GM23338 (cell line): Measurements from ENCODE around the gene GSTP1. TPM values are rescaled to one million over a fixed set of nuclear protein-coding genes. Genes with fewer than 3 reads are reported as not detected.
"Not testable (repeated sequence)": the region's sequence is repeated elsewhere in the genome, so short reads cannot be mapped to it uniquely, and the experiment has no call there.

ENCODE experiments used
- ATAC-seq: fragments of 200-7000 bp; cut with Tn5 transposase; 3 replicates; pipeline ENCODE4 v1.9.1; 2020
- DNase-seq: peaks from one replicate; pipeline ENCODE4 v3.0.0-alpha.2; 2015; ENCODE audit warnings: low spot score
- H2AFZ ChIP-seq: fragments of 200-600 bp; sonication (generic); 2 replicates; pipeline ENCODE4 v1.8.0; 2016; ENCODE audit warnings: antibody characterized with exemption, mild to moderate bottlenecking, moderate library complexity
- H3F3A ChIP-seq: fragments of 200-600 bp; sonication (generic); replicated peaks from 2 replicates; pipeline ENCODE4 v1.8.0; 2017; ENCODE audit warnings: antibody characterized with exemption, mixed run types, low read depth
- H3K27ac ChIP-seq: fragments of 200-600 bp; sonication (generic); 2 replicates; pipeline ENCODE4 v1.6.1; 2016; ENCODE audit warnings: low read depth
- H3K27me3 ChIP-seq: fragments of 200-600 bp; sonication (generic); 2 replicates; pipeline ENCODE4 v1.8.0; 2016; ENCODE audit warnings: mild to moderate bottlenecking, mixed run types, moderate library complexity; ENCODE audit not compliant: insufficient read depth
- H3K36me3 ChIP-seq: fragments of 200-600 bp; sonication (generic); 2 replicates; pipeline ENCODE4 v1.8.0; 2016; ENCODE audit warnings: mild to moderate bottlenecking; ENCODE audit not compliant: insufficient read depth
- H3K4me1 ChIP-seq: fragments of 200-600 bp; sonication (generic); 2 replicates; pipeline ENCODE4 v1.8.0; 2016; ENCODE audit warnings: mild to moderate bottlenecking, moderate library complexity; ENCODE audit not compliant: insufficient read depth
- H3K4me2 ChIP-seq: fragments of 200-600 bp; sonication (generic); 2 replicates; pipeline ENCODE4 v1.7.1; 2017; ENCODE audit warnings: mixed run types
- H3K4me3 ChIP-seq: fragments of 200-600 bp; sonication (generic); 2 replicates; pipeline ENCODE4 v1.6.1; 2016; ENCODE audit warnings: mixed run types
- H3K79me2 ChIP-seq: fragments of 200-600 bp; sonication (generic); replicated peaks from 2 replicates; pipeline ENCODE4 v1.8.0; 2017; ENCODE audit warnings: mild to moderate bottlenecking; ENCODE audit not compliant: insufficient read depth
- H3K9me2 ChIP-seq: fragments of 200-600 bp; sonication (generic); 2 replicates; pipeline ENCODE4 v1.8.0; 2017; ENCODE audit not compliant: insufficient read depth
- H4K20me1 ChIP-seq: fragments of 200-600 bp; sonication (generic); replicated peaks from 2 replicates; pipeline ENCODE4 v1.8.0; 2017; ENCODE audit warnings: mild to moderate bottlenecking; ENCODE audit not compliant: insufficient read depth
- H3K27ac Mint-ChIP-seq: 2 replicates; pipeline ENCODE4 v1.8.0; 2020; ENCODE audit warnings: inconsistent platforms, mild to moderate bottlenecking, moderate library complexity, mixed read lengths
- H3K27me3 Mint-ChIP-seq: 3 replicates; pipeline ENCODE4 v1.8.0; 2022; ENCODE audit warnings: low read depth, mild to moderate bottlenecking, moderate library complexity, mixed read lengths, inconsistent platforms; ENCODE audit not compliant: insufficient read depth, poor library complexity
- H3K36me3 Mint-ChIP-seq: 3 replicates; pipeline ENCODE4 v1.8.0; 2021; ENCODE audit warnings: low read depth, mild to moderate bottlenecking, inconsistent platforms, moderate library complexity, mixed read lengths
- H3K4me1 Mint-ChIP-seq: 3 replicates; pipeline ENCODE4 v1.8.0; 2020; ENCODE audit warnings: mild to moderate bottlenecking, inconsistent platforms, mixed read lengths
- H3K4me3 Mint-ChIP-seq: 3 replicates; pipeline ENCODE4 v1.8.0; 2021; ENCODE audit warnings: moderate library complexity, mild to moderate bottlenecking, inconsistent platforms, mixed read lengths
- H3K9me3 Mint-ChIP-seq: 3 replicates; pipeline ENCODE4 v1.8.0; 2020; ENCODE audit warnings: moderate library complexity, mild to moderate bottlenecking, inconsistent platforms, mixed read lengths
- CREB1 ChIP-seq: fragments of 250-450 bp; sonication (Bioruptor Pico); IDR thresholded peaks from 2 replicates; pipeline ENCODE4 v1.5.0; 2020; ENCODE audit warnings: low read depth, mild to moderate bottlenecking, moderate library complexity
- CTCF ChIP-seq, 2 experiments: fragments of 200-600 bp in 1 of 2; sonication (generic) in 1 of 2; conservative IDR thresholded peaks; 2 replicates each; pipeline versions ENCODE4 v1.5.1 to v1.6.1; 2016 to 2017; ENCODE audit warnings: antibody characterized with exemption in 2 of 2, low read depth in 2 of 2, mild to moderate bottlenecking in 2 of 2, moderate library complexity in 1 of 2
- EZH2phosphoT487 ChIP-seq: fragments of 200-600 bp; sonication (generic); IDR thresholded peaks from one replicate; pipeline ENCODE4 v1.8.1; 2018; ENCODE audit warnings: antibody characterized with exemption; ENCODE audit not compliant: unreplicated experiment
- JUNB ChIP-seq: IDR thresholded peaks from one replicate; pipeline ENCODE4 v1.6.1; 2016; ENCODE audit warnings: antibody characterized with exemption; ENCODE audit not compliant: unreplicated experiment
- POLR2AphosphoS5 ChIP-seq: IDR thresholded peaks from 2 replicates; pipeline ENCODE4 v1.6.1; 2016; ENCODE audit warnings: antibody characterized with exemption, low read depth
- STAT1 ChIP-seq: IDR thresholded peaks from one replicate; pipeline ENCODE4 v1.6.1; 2016; ENCODE audit warnings: antibody characterized with exemption; ENCODE audit not compliant: unreplicated experiment
- polyA plus RNA-seq: library from polyadenylated mRNA; unstranded; fragments of >200 nt; fragmentation: Nextera tagmentation; extraction: Ambion mirVana; gene quantifications from 2 replicates; pipeline ENCODE4 v1.2.1, GENCODE V29; 2016
- total RNA-seq: library from RNA; depleted of rRNA; stranded (reverse); fragments of >200 nt; shearing (Covaris generic); gene quantifications from 2 replicates; pipeline ENCODE4 v1.2.3, GENCODE V29; 2014
- TF ChIP-seq, protein P1 (sequence below): fragments of 250-450 bp; sonication (Bioruptor Pico); IDR thresholded peaks from 2 replicates; pipeline ENCODE4 v1.5.0; 2020; ENCODE audit warnings: mild to moderate bottlenecking, moderate library complexity

Gene GSTP1
- total and polyA plus RNA-seq, 2 experiments from 2014 or later = 1,776 to 1,881 TPM

DNA sequence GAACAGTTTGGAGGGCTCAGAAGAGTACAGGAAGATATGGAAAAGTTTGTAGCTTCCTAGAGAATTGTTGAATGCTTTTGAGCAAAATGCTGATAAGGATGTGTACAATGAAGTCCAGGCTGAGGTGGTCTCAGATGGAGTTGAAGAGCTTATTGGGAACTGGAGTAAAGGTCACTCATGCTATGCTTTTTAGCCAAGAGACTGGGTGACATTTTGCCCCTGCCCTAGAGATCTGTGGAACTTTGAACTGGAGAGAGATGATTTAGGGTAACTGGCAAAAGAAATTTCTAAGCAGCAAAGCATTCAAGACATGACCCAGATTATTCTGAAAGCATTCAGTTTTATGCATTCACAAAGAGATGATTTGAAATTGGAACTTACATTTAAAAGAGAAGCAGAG lies 32.5 kb upstream of the GSTP1 start:
- Histone ChIP-seq H3F3A (no peaks in the 10 kb centered on the region), H2AFZ (no peak overlapping the region), H3K27ac (no peak overlapping the region), H3K27me3 (no peaks in the 10 kb centered on the region), H3K4me1 (no peaks in the 10 kb centered on the region), H4K20me1 (no peaks in the 10 kb centered on the region), H3K4me2 (no peak overlapping the region), H3K36me3 (no peaks in the 10 kb centered on the region), H3K9me2 (no peaks in the 10 kb centered on the region), H3K79me2 (no peaks in the 10 kb centered on the region), H3K4me3 (no peak overlapping the region)
- peaks cover 13% of the 10 kb centered on the region; the same call in 1 of the 3 replicates for H3K36me3 Mint-ChIP-seq
- DNase-seq (no peak), ATAC-seq (no peak)
- TF ChIP-seq POLR2AphosphoS5 (no peak), CREB1 (no peak), CTCF (conservative IDR thresholded peaks at IDR 0.05; ENCODE audit: low read depth in 2 of 2) (no peak), STAT1 (no peak), JUNB (no peak), EZH2phosphoT487 (no peak)
- TF ChIP-seq, protein P1, sequence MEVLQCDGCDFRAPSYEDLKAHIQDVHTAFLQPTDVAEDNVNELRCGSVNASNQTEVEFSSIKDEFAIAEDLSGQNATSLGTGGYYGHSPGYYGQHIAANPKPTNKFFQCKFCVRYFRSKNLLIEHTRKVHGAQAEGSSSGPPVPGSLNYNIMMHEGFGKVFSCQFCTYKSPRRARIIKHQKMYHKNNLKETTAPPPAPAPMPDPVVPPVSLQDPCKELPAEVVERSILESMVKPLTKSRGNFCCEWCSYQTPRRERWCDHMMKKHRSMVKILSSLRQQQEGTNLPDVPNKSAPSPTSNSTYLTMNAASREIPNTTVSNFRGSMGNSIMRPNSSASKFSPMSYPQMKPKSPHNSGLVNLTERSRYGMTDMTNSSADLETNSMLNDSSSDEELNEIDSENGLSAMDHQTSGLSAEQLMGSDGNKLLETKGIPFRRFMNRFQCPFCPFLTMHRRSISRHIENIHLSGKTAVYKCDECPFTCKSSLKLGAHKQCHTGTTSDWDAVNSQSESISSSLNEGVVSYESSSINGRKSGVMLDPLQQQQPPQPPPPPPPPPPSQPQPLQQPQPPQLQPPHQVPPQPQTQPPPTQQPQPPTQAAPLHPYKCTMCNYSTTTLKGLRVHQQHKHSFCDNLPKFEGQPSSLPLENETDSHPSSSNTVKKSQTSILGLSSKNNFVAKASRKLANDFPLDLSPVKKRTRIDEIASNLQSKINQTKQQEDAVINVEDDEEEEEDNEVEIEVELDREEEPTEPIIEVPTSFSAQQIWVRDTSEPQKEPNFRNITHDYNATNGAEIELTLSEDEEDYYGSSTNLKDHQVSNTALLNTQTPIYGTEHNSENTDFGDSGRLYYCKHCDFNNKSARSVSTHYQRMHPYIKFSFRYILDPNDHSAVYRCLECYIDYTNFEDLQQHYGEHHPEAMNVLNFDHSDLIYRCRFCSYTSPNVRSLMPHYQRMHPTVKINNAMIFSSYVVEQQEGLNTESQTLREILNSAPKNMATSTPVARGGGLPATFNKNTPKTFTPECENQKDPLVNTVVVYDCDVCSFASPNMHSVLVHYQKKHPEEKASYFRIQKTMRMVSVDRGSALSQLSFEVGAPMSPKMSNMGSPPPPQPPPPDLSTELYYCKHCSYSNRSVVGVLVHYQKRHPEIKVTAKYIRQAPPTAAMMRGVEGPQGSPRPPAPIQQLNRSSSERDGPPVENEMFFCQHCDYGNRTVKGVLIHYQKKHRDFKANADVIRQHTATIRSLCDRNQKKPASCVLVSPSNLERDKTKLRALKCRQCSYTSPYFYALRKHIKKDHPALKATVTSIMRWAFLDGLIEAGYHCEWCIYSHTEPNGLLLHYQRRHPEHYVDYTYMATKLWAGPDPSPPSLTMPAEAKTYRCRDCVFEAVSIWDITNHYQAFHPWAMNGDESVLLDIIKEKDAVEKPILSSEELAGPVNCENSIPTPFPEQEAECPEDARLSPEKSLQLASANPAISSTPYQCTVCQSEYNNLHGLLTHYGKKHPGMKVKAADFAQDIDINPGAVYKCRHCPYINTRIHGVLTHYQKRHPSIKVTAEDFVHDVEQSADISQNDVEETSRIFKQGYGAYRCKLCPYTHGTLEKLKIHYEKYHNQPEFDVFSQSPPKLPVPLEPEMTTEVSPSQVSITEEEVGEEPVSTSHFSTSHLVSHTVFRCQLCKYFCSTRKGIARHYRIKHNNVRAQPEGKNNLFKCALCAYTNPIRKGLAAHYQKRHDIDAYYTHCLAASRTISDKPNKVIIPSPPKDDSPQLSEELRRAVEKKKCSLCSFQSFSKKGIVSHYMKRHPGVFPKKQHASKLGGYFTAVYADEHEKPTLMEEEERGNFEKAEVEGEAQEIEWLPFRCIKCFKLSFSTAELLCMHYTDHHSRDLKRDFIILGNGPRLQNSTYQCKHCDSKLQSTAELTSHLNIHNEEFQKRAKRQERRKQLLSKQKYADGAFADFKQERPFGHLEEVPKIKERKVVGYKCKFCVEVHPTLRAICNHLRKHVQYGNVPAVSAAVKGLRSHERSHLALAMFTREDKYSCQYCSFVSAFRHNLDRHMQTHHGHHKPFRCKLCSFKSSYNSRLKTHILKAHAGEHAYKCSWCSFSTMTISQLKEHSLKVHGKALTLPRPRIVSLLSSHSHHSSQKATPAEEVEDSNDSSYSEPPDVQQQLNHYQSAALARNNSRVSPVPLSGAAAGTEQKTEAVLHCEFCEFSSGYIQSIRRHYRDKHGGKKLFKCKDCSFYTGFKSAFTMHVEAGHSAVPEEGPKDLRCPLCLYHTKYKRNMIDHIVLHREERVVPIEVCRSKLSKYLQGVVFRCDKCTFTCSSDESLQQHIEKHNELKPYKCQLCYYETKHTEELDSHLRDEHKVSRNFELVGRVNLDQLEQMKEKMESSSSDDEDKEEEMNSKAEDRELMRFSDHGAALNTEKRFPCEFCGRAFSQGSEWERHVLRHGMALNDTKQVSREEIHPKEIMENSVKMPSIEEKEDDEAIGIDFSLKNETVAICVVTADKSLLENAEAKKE (CRISPR knock-in tag) = no peak
- H3K4me1 Mint-ChIP-seq = no peaks in the 10 kb centered on the region
- no peak overlapping the region for H3K4me3 Mint-ChIP-seq
- H3K27ac Mint-ChIP-seq = no peak overlapping the region
- H3K9me3 Mint-ChIP-seq = peaks cover 31% of the 10 kb centered on the region
- H3K27me3 Mint-ChIP-seq = no peaks in the 10 kb centered on the region

DNA sequence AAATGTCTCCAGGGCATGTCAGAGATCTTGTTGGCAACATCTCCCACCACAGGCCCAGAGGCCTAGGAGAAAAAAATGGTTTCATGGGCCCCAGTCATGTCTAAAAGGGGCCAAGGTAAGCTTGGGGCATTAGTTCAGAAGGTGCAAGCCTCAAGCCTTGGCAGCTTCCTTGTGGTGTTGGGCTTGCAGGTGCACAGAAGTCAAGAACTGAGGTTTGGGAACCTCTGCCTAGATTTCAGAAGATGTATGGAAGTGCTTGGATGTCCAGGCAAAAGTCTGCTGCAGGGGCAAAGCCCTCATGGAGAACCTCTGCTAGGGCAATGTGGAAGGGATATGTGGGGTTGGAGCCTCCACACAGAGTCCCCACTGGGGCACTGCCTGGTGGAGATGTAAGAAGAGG lies 31.9 kb upstream of the GSTP1 start:
- not testable (repeated sequence) for H3K27ac Mint-ChIP-seq, ATAC-seq

More for the DNA sequence above, 31.9 kb upstream of the GSTP1 start:
- peaks cover 31% of the 10 kb centered on the region for H3K9me3 Mint-ChIP-seq
- H3K4me1 Mint-ChIP-seq, H3K27me3 Mint-ChIP-seq, H3K9me2 ChIP-seq, H2AFZ ChIP-seq, H3K27ac ChIP-seq, H3K27me3 ChIP-seq, DNase-seq, H3K4me1 ChIP-seq, H3K79me2 ChIP-seq, H3K4me2 ChIP-seq, H3K4me3 ChIP-seq, H3K36me3 ChIP-seq, H3K4me3 Mint-ChIP-seq, H4K20me1 ChIP-seq, H3F3A ChIP-seq: not testable (repeated sequence)
- peaks cover 13% of the 10 kb centered on the region; the same call in 1 of the 3 replicates for H3K36me3 Mint-ChIP-seq
